Measurements from ENCODE around the gene FAM13A.

DNA sequence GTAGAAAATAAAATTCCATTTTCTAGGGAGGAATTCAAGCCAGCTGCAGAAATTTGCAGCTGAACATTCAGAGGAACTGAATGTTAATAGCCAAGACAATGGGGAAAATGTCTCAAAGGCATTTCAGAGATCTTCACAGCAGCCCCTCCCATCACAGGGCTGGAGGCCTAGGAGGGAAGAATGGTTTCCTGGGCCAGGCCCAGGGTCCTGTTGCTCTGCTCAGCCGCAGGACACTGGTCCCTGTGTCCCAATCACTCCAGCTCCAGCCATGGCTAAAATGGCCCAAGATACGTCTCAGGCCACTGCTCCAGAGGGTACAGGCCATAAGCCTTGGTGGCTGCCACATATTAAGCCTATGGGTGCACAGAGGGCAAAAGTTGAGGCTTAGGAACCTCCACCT lies 20.4 kb downstream of the FAM13A start:
- no peak for TF ChIP-seq POLR2A (IDR thresholded peaks at IDR 0.05)
- TF ChIP-seq, protein P1, sequence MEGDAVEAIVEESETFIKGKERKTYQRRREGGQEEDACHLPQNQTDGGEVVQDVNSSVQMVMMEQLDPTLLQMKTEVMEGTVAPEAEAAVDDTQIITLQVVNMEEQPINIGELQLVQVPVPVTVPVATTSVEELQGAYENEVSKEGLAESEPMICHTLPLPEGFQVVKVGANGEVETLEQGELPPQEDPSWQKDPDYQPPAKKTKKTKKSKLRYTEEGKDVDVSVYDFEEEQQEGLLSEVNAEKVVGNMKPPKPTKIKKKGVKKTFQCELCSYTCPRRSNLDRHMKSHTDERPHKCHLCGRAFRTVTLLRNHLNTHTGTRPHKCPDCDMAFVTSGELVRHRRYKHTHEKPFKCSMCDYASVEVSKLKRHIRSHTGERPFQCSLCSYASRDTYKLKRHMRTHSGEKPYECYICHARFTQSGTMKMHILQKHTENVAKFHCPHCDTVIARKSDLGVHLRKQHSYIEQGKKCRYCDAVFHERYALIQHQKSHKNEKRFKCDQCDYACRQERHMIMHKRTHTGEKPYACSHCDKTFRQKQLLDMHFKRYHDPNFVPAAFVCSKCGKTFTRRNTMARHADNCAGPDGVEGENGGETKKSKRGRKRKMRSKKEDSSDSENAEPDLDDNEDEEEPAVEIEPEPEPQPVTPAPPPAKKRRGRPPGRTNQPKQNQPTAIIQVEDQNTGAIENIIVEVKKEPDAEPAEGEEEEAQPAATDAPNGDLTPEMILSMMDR (IDR thresholded peaks at IDR 0.05), result no peak

Data from suprapubic skin (tissue), 3 donors.